ENCODE results near the gene TRIM37.

TRIM37 gene

GRCh38 chr17:59030811-59031210 is 75.9 kb downstream of the TRIM37 start:
- TF ChIP-seq CTCF (IDR thresholded peaks at IDR 0.05): no peak
- H3K27ac ChIP-seq: no peak overlapping the region
- no peak overlapping the region for H3K4me3 ChIP-seq (ENCODE audit: low read depth in 1 of 2, low read length in 1 of 2)
- no peaks in the 10 kb centered on the region for H3K27me3 ChIP-seq
- H3K4me1 ChIP-seq (ENCODE audit: control insufficient read depth in 1 of 2, insufficient read depth in 1 of 2, low read depth in 1 of 2, low read length in 1 of 2): no peaks in the 10 kb centered on the region
- no peaks in the 10 kb centered on the region for H3K9me3 ChIP-seq
- H3K36me3 ChIP-seq: peaks cover 19% of the 10 kb centered on the region

GRCh38 chr17:59028328-59028727 is 78.4 kb downstream of the TRIM37 start:
- Histone ChIP-seq H3K27ac (no peak overlapping the region), H3K9me3 (no peaks in the 10 kb centered on the region), H3K4me1 (ENCODE audit: control insufficient read depth in 1 of 2, insufficient read depth in 1 of 2, low read depth in 1 of 2, low read length in 1 of 2) (no peaks in the 10 kb centered on the region), H3K27me3 (no peaks in the 10 kb centered on the region), H3K36me3 (peaks cover 18% of the 10 kb centered on the region), H3K4me3 (ENCODE audit: low read depth in 1 of 2, low read length in 1 of 2) (no peak overlapping the region)
- no peak for TF ChIP-seq CTCF (IDR thresholded peaks at IDR 0.05)

- Histone ChIP-seq H3K27me3 (no peaks in the 10 kb centered on the region), H3K36me3 (peaks cover 18% of the 10 kb centered on the region), H3K4me1 (ENCODE audit: control insufficient read depth in 1 of 2, insufficient read depth in 1 of 2, low read depth in 1 of 2, low read length in 1 of 2) (no peaks in the 10 kb centered on the region), H3K9me3 (no peaks in the 10 kb centered on the region), H3K4me3 (ENCODE audit: low read depth in 1 of 2, low read length in 1 of 2) (no peak overlapping the region), H3K27ac (no peak overlapping the region)
- no peak for TF ChIP-seq CTCF (IDR thresholded peaks at IDR 0.05)
Measured at GRCh38 chr17:59027750-59028149, 78.9 kb downstream of the TRIM37 start.

GRCh38 chr17:59026176-59026939 is 80.3 kb downstream of the TRIM37 start:
- Histone ChIP-seq H3K4me1 (ENCODE audit: control insufficient read depth in 1 of 2, insufficient read depth in 1 of 2, low read depth in 1 of 2, low read length in 1 of 2) (no peaks in the 10 kb centered on the region), H3K27ac (no peak overlapping the region), H3K4me3 (ENCODE audit: low read depth in 1 of 2, low read length in 1 of 2) (no peak overlapping the region), H3K27me3 (no peaks in the 10 kb centered on the region), H3K36me3 (peaks cover 15% of the 10 kb centered on the region), H3K9me3 (no peaks in the 10 kb centered on the region)
- TF ChIP-seq CTCF (IDR thresholded peaks at IDR 0.05): no peak

- TF ChIP-seq CTCF (IDR thresholded peaks at IDR 0.05): no peak
- Histone ChIP-seq H3K4me1 (ENCODE audit: control insufficient read depth in 1 of 2, insufficient read depth in 1 of 2, low read depth in 1 of 2, low read length in 1 of 2) (no peaks in the 10 kb centered on the region), H3K27me3 (no peaks in the 10 kb centered on the region), H3K4me3 (ENCODE audit: low read depth in 1 of 2, low read length in 1 of 2) (no peak overlapping the region), H3K9me3 (no peaks in the 10 kb centered on the region), H3K36me3 (peaks cover 14% of the 10 kb centered on the region), H3K27ac (no peak overlapping the region)
Measured at GRCh38 chr17:59024916-59025315, 81.8 kb downstream of the TRIM37 start.
